SU-DHL-6 (cell line): ENCODE measurements around the gene MED12L.

ENCODE experiments used
- H2AFZ ChIP-seq: fragments of 200-600 bp; sonication (generic); 2 replicates; pipeline ENCODE4 v1.6.1; 2014; ENCODE audit warnings: low read depth, mild to moderate bottlenecking, moderate library complexity, mixed read lengths, antibody characterized with exemption, low read length; ENCODE audit not compliant: severe bottlenecking
- H3F3A ChIP-seq: fragments of 200-600 bp; shearing (Covaris generic); 2 replicates; pipeline ENCODE4 v1.6.0; 2016; ENCODE audit warnings: antibody characterized with exemption, mild to moderate bottlenecking; ENCODE audit not compliant: insufficient read depth
- H3K27ac ChIP-seq: fragments of 200-600 bp; sonication (generic); 2 replicates; pipeline ENCODE4 v1.5.1; 2016; ENCODE audit warnings: low read depth, mild to moderate bottlenecking, low read length, moderate library complexity, mixed read lengths
- H3K27me3 ChIP-seq: fragments of 200-600 bp; sonication (generic), shearing (Covaris generic); 2 replicates; pipeline ENCODE4 v1.6.0; 2014; ENCODE audit warnings: mild to moderate bottlenecking, low read length
- H3K36me3 ChIP-seq: fragments of 200-600 bp; sonication (generic); 2 replicates; pipeline ENCODE4 v1.6.1; 2014; ENCODE audit warnings: mild to moderate bottlenecking, low read length, mixed read lengths
- H3K4me2 ChIP-seq: fragments of 300-600, 200-600 bp; shearing (Covaris generic), sonication (generic); 2 replicates; pipeline ENCODE4 v1.6.0; 2014; ENCODE audit warnings: low read length, low read depth, mild to moderate bottlenecking; ENCODE audit not compliant: poor library complexity, severe bottlenecking
- H3K4me3 ChIP-seq: fragments of 200-600 bp; sonication (generic); 2 replicates; pipeline ENCODE4 v1.5.1; 2014; ENCODE audit warnings: antibody characterized with exemption, low read length, mild to moderate bottlenecking, mixed read lengths; ENCODE audit not compliant: insufficient read depth, poor library complexity, severe bottlenecking
- H3K79me2 ChIP-seq: fragments of 200-600 bp; sonication (generic); 2 replicates; pipeline ENCODE4 v1.6.1; 2014; ENCODE audit warnings: mild to moderate bottlenecking, low read length, moderate library complexity; ENCODE audit not compliant: insufficient read depth
- H3K9ac ChIP-seq: fragments of 200-600 bp; sonication (generic); 2 replicates; pipeline ENCODE4 v1.7.0; 2014; ENCODE audit warnings: mild to moderate bottlenecking, low read length
- H3K9me2 ChIP-seq: fragments of 200-600 bp; sonication (generic); replicated peaks from 2 replicates; pipeline ENCODE4 v1.6.1; 2014; ENCODE audit warnings: low read length; ENCODE audit not compliant: insufficient read depth
- H3K9me3 ChIP-seq: fragments of 200-600 bp; sonication (generic); 2 replicates; pipeline ENCODE4 v1.6.1; 2014; ENCODE audit warnings: low read length, mixed read lengths; ENCODE audit not compliant: insufficient read depth
- H4K20me1 ChIP-seq: fragments of 200-600 bp; sonication (generic); 2 replicates; pipeline ENCODE4 v1.6.1; 2014; ENCODE audit warnings: low read depth, mild to moderate bottlenecking, antibody characterized with exemption, low read length, moderate library complexity, mixed read lengths
- CTCF ChIP-seq: fragments of 200-600 bp; sonication (generic); IDR thresholded peaks from one replicate; pipeline ENCODE4 v1.5.1; 2017; ENCODE audit warnings: antibody characterized with exemption, mild to moderate bottlenecking, low read length, moderate library complexity; ENCODE audit not compliant: insufficient read depth, poor library complexity, severe bottlenecking
- EZH2phosphoT487 ChIP-seq: fragments of 200-600 bp; sonication (generic), shearing (Covaris generic); conservative IDR thresholded peaks from 2 replicates; pipeline ENCODE4 v1.6.1; 2018; ENCODE audit warnings: mild to moderate bottlenecking, antibody characterized with exemption, low read length, moderate library complexity, mixed read lengths

Gene MED12L

GRCh38 chr3:151322511-151322910, 237.0 kb downstream of the MED12L start:
- Histone ChIP-seq H3F3A (no peaks in the 10 kb centered on the region), H3K9me2 (no peaks in the 10 kb centered on the region), H3K79me2 (no peaks in the 10 kb centered on the region), H3K27me3 (no peaks in the 10 kb centered on the region), H4K20me1 (no peaks in the 10 kb centered on the region), H3K4me2 (no peak overlapping the region), H3K27ac (no peak overlapping the region), H3K9me3 (no peaks in the 10 kb centered on the region), H3K9ac (no peak overlapping the region), H3K4me3 (no peak overlapping the region), H3K36me3 (no peaks in the 10 kb centered on the region), H2AFZ (no peak overlapping the region)
- TF ChIP-seq EZH2phosphoT487, result no peak
- no peak for TF ChIP-seq CTCF

DNA sequence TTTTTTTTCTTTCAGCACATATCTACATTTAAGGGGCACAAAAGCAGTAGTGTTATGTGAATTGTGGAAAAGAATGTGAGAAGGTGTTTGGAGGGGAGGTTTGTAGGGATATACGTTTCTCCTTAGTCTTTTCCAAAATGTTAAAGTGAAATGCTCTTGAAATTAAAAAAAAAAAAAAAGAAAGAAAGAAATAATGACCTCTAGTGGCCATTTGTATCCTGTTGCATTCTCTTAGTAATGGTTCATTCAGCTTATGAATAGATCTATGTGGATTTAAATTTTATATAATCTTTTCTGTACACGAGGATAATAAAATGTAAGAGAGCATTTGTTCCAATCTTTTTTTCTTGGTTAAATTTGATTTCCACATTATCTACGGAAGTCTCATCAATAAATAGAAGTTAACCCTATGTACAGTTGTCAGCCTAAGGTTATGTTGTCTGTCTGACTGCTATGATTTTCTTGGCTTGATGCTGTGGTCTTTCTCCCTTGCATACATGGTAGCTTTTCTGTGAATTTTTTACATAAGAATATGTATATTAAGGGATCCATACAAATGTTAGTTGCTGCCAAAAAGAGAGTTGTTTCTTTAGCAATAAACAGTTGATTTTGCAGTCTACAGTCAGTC, 242.2 kb downstream of the MED12L start:
- no peak overlapping the region for H3K4me3 ChIP-seq
- H4K20me1 ChIP-seq, result no peaks in the 10 kb centered on the region
- no peaks in the 10 kb centered on the region for H3K36me3 ChIP-seq
- H3K27me3 ChIP-seq, result no peaks in the 10 kb centered on the region
- H3F3A ChIP-seq, result no peaks in the 10 kb centered on the region
- no peaks in the 10 kb centered on the region for H3K9me2 ChIP-seq
- no peak overlapping the region for H2AFZ ChIP-seq
- no peak overlapping the region for H3K9ac ChIP-seq
- H3K9me3 ChIP-seq, result no peaks in the 10 kb centered on the region
- H3K27ac ChIP-seq, result no peak overlapping the region
- TF ChIP-seq CTCF (peak; percentile 66), EZH2phosphoT487 (no peak)
- no peak overlapping the region for H3K4me2 ChIP-seq
- no peaks in the 10 kb centered on the region for H3K79me2 ChIP-seq

DNA sequence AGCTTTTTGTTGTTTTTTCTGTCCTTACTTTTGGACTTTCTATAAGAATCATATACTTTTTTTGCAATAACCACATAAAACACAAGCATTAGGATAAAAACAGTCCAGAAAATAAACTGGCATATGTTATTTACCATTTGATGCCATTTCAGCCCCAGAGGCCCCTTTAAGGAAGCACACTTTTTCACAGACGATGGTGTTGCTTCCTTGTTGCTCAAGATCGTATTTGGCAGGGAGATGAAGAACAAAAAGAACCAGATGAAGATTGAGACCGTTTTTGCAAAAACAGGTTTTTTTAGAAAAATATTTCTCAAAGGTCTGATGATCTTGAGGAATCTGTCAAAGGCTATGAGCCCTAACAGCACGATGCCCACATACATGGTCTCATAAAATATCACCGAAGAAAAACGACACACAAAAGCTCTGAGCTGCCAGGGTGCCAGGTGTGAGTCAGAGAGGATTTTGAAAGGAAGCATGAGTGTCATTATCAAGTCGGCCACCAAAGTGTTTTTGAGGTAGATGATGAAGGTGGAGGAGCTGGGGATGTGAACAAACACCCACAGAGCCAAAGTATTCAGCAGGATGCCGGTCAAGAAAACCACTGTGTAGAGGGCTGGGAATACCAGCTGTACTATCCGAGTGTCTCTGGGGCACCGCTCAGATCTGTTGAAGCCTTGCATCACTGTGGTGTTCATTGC, 243.0 kb downstream of the MED12L start:
- Histone ChIP-seq H2AFZ (no peak overlapping the region), H3K36me3 (no peaks in the 10 kb centered on the region), H3K9me3 (no peaks in the 10 kb centered on the region), H3K9ac (no peak overlapping the region), H3K27me3 (no peaks in the 10 kb centered on the region), H3K4me3 (no peak overlapping the region), H4K20me1 (no peaks in the 10 kb centered on the region), H3F3A (no peaks in the 10 kb centered on the region), H3K9me2 (no peaks in the 10 kb centered on the region), H3K4me2 (no peak overlapping the region), H3K79me2 (no peaks in the 10 kb centered on the region), H3K27ac (no peak overlapping the region)
- TF ChIP-seq CTCF, result no peak
- no peak for TF ChIP-seq EZH2phosphoT487
